ENCODE measurements around the gene SNX1. TPM values are rescaled to one million over a fixed set of nuclear protein-coding genes. Genes with fewer than 3 reads are reported as not detected.

Gene SNX1
- total RNA-seq, 1 experiment from 2014 or later = 24.3 TPM

- H3K9ac ChIP-seq (ENCODE audit: low read length) = no peak overlapping the region
- H3K36me3 ChIP-seq (ENCODE audit: low read depth, low read length) = no peaks in the 10 kb centered on the region
- ATAC-seq (no peak; the same call in 1 of the 2 replicates), DNase-seq (no peak)
- H3K9me3 ChIP-seq (ENCODE audit: low read length) = no peaks in the 10 kb centered on the region
- H3F3A ChIP-seq (ENCODE audit: low read length, unreplicated experiment) = no peaks in the 10 kb centered on the region
- H3K79me2 ChIP-seq (ENCODE audit: low read length) = no peaks in the 10 kb centered on the region
- BruUV-seq (replicated peaks) = no TSS peak
- TF ChIP-seq CTCF (conservative IDR thresholded peaks at IDR 0.05; ENCODE audit: low read depth, low read length) (no peak), EZH2 (IDR thresholded peaks at IDR 0.05; ENCODE audit: low read length, unreplicated experiment) (no peak), EZH2phosphoT487 (IDR thresholded peaks at IDR 0.05; ENCODE audit: borderline replicate concordance, low read length) (no peak)
- H3K4me3 ChIP-seq (ENCODE audit: low read length) = no peak overlapping the region
- CTCF ChIA-PET = no interaction called here
- H3K27ac ChIP-seq (ENCODE audit: low read length) = no peak overlapping the region
- H3K27me3 ChIP-seq (ENCODE audit: low read length) = no peaks in the 10 kb centered on the region
- H4K20me1 ChIP-seq (ENCODE audit: low read length) = no peaks in the 10 kb centered on the region
- no peaks in the 10 kb centered on the region for H3K9me2 ChIP-seq (replicated peaks; ENCODE audit: low read length)
- no peak overlapping the region for H2AFZ ChIP-seq (ENCODE audit: low read length)
- no peaks in the 10 kb centered on the region for H3K4me1 ChIP-seq (ENCODE audit: insufficient read depth, low read length)
- intact Hi-C loops (cut with micrococcal nuclease) = no loop called here
- POLR2A ChIA-PET (ENCODE audit: unreplicated experiment) = no interaction called here
- H3K4me2 ChIP-seq (ENCODE audit: low read length) = no peak overlapping the region
Measured at GRCh38 chr15:64185146-64185911, 89.5 kb downstream of the SNX1 start.

- CTCF ChIA-PET = no interaction called here
- ATAC-seq = no peak
- H3K9ac ChIP-seq (ENCODE audit: low read length) = no peak overlapping the region
- POLR2A ChIA-PET (ENCODE audit: unreplicated experiment) = no interaction called here
- no peak overlapping the region for H3K4me2 ChIP-seq (ENCODE audit: low read length)
- no peak overlapping the region for H3K4me3 ChIP-seq (ENCODE audit: low read length)
- H3K79me2 ChIP-seq (ENCODE audit: low read length) = no peaks in the 10 kb centered on the region
- H3K9me2 ChIP-seq (replicated peaks; ENCODE audit: low read length) = no peaks in the 10 kb centered on the region
- DNase-seq = peak; percentile 4
- no peak overlapping the region for H2AFZ ChIP-seq (ENCODE audit: low read length)
- BruUV-seq (replicated peaks) = no TSS peak
- H3K9me3 ChIP-seq (ENCODE audit: low read length) = no peaks in the 10 kb centered on the region
- no peak for TF ChIP-seq EZH2 (IDR thresholded peaks at IDR 0.05; ENCODE audit: low read length, unreplicated experiment)
- TF ChIP-seq CTCF (conservative IDR thresholded peaks at IDR 0.05; ENCODE audit: low read depth, low read length) = no peak
- no peak for TF ChIP-seq EZH2phosphoT487 (IDR thresholded peaks at IDR 0.05; ENCODE audit: borderline replicate concordance, low read length)
- intact Hi-C loops (cut with micrococcal nuclease) = no loop called here
- H3K36me3 ChIP-seq (ENCODE audit: low read depth, low read length) = no peaks in the 10 kb centered on the region
- no peaks in the 10 kb centered on the region for H3F3A ChIP-seq (ENCODE audit: low read length, unreplicated experiment)
- no peaks in the 10 kb centered on the region for H3K4me1 ChIP-seq (ENCODE audit: insufficient read depth, low read length)
- H4K20me1 ChIP-seq (ENCODE audit: low read length) = no peaks in the 10 kb centered on the region
- H3K27ac ChIP-seq (ENCODE audit: low read length) = no peak overlapping the region
- H3K27me3 ChIP-seq (ENCODE audit: low read length) = no peaks in the 10 kb centered on the region
Measured at GRCh38 chr15:64187396-64188191, 91.8 kb downstream of the SNX1 start.

Other genes starting within 250 kb of the SNX1 start
- 1.4 and 5.2 TPM in 2 replicates for gene DAPK2, start 49.5 kb upstream of the SNX1 start, total RNA-seq (2014; rRNA removed)
- 83.7 and 92.4 TPM in 2 replicates for gene CIAO2A, start 2.1 kb upstream of the SNX1 start, total RNA-seq (2014; rRNA removed)
- gene SNX22, start 55.7 kb downstream of the SNX1 start, total RNA-seq (2014; rRNA removed) = 0.77 TPM in 1 of 2 replicates, not detected in the other
- 410 and 450 TPM in 2 replicates for gene PPIB, start 67.0 kb downstream of the SNX1 start, total RNA-seq (2014; rRNA removed)